Measurements from ENCODE around the gene ZIC2. TPM values are rescaled to one million over a fixed set of nuclear protein-coding genes. Genes with fewer than 3 reads are reported as not detected.

Gene ZIC2
- total RNA-seq, 1 donor from 2014 or later = not detected

GRCh38 chr13:99958406-99959126 lies 23.0 kb upstream of the ZIC2 start:
- intact Hi-C loops (cut with micrococcal nuclease) = no loop called here
- no peak for DNase-seq
- no peak for ATAC-seq

DNA sequence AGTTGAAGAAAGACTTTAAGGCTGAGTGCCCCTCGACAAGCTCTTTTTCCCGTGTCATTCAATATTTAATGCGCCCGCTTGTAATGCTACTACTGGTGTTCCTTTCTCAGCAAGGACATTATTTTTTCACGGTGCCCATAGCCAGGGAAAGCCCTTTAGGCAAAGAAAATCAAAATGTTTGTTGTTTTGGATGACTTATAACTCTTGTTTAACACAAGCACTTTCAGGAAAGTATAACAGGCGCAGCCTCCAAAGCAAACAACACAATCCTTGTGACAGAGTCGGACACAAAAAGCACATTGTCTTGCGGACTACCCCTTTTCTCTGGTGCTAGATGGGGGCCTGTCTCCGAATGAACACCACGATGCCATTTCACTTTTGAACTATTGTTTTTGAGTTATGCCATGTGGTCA lies 22.5 kb upstream of the ZIC2 start:
- no peak for DNase-seq
- intact Hi-C loops (cut with micrococcal nuclease) = no loop called here
- no peak for ATAC-seq

DNA sequence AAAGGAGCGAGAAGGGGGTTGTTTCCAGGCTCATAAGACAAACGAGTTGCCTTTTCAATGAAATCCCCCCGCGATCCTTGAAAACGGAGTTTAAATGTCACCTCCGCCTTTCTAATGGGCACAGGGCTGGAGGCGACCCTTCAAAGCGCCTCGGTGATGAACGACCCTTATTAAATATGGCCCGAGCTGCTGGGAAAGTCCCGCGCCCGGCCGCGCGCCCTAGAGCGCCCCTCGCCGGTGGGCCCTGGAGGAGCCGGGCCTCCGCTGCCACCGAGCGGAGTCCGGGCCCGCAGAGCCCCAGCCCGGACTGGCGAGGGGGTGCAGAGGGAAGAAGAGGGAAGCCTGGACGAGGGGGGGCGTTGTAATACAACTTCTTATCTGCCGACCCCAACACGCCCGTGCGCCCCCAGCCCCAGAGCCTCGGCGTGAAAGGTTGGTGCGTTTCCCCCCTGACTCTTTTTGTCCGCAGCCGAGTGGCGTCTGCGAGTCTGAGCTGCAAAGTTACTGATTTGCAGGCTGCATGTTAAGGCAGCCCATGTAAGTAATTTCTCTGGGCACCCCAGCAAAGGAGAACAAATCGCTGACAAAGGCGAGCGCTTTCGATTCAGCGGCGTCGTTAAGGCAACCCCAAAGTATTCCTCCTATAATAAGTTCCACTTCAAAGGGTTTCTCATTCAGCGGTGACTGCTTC lies 21.9 kb upstream of the ZIC2 start:
- intact Hi-C loops (cut with micrococcal nuclease) = no loop called here
- DNase-seq (no peak), ATAC-seq (no peak)

DNA sequence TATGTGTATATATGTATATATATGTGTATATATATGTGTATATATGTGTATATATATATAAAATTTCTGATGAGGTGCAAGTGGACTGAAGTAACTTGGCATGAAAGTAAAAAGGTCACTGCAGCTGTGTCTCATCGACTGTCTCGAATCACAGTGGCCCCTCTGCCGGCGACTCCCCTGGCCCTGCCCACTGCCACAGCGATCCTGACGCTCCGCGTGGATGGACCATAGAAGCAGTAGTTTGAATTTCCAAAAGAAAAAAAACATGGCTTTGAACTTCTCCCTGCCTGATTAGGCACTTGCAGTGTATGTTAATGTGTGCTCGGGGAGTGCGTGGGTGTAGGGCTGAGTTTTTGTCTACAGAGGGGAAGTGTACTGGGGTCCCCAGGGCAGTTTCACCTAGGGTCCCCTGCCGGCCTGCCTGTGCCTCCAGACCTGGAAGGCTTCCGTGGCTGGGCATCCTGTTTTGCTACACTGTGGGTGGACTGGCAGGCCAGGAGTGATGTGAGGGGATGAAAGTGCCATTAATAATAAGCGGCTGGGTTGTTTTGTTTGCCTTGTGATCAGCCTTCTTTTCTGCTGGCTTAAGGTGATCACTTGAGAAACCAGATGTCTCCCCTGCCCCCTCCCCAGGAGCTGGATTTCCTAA lies 20.8 kb upstream of the ZIC2 start:
- DNase-seq = no peak
- intact Hi-C loops (cut with micrococcal nuclease) = no loop called here
- no peak for ATAC-seq

GRCh38 chr13:99961636-99962035 lies 19.9 kb upstream of the ZIC2 start:
- DNase-seq = no peak
- no peak for ATAC-seq
- intact Hi-C loops (cut with micrococcal nuclease) = no loop called here

DNA sequence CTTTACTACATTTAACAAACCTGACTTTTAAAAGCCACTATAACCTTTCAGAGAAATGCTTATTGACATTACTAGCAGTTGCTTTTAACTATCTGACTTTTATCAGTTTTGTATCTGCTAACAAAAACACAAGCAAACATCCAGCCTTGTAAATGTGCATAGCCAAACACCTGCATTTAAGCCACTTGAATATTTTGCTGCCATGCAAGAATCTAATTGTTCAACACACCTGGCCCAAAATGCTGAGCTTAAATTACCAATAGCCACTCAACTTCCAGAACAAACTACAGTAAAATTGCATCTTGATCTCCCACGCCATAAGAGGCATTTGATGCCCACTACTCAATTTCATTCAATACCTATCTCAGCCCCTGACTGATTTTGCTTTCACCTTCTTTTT lies 19.3 kb upstream of the ZIC2 start:
- ATAC-seq (no peak), DNase-seq (no peak)
- intact Hi-C loops (cut with micrococcal nuclease) = no loop called here

- intact Hi-C loops (cut with micrococcal nuclease) = no loop called here
- ATAC-seq (no peak), DNase-seq (no peak)
These were observed 17.7 kb upstream of the ZIC2 start for GRCh38 chr13:99963816-99964339.

DNA sequence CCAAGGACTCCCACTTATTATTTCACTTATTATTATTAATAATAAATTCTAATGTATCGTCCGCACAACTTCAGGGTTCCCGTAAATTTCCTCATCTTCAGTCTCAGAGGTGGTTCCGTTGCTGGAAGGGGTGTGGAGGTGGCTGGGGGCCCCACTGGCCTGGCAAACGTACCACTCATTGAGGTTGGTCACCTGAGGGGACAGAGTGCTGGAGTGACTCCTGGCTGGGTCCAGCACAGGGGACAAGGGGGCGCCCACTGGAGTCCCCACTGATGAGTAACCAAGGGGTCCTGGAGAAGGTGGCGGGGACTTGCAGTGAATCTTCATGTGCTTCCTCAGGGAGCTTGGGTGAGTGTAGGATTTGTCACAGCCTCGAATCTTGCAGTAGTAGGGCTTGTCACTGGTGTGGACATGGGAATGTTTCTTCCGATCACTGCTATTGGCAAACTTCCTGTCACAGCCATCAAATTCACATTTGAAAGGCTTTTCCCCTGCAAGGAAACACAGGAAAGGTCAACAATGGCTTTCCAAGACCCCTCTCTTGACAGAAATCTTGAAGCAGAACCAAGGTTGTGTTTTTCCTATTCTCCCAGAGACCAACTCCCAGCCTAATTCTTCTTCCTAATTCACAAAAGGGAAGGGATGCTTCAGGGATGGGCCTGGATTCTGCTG lies 16.1 kb upstream of the ZIC2 start:
- intact Hi-C loops (cut with micrococcal nuclease) = no loop called here
- DNase-seq (no peak), ATAC-seq (no peak)

DNA sequence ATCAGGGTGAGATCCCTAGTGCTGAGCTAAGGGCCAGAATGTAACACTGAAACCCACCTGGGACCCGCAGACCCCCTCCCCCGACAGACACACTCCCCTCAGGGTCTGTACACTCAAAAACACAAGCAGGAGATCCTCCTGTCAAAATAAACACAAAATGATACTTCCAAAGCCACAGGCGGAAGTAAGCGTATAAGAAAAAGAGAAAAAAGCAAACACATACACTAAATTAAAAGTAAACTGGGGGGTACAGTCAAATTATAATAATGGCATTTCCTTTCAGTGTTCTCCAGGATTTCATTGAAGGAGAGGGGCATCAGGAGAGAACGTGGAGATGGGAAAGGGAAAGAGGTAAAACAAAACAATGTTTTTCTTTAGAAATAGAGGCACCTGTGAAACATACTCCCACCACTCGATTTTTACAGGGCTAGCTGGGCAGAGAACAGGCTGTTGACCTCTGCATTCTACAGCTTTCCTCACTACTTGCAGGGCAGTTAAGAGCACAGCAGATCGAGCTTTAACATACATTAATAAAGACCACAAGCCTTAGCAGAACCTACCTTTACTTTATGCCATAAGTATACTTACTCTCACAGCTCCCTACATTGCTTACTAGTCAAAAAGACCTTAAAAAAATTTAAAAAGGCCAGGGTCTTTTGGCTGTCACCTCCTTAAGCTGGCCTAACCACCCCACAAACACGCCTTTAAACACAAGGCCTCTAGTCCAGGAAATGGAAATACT lies 15.3 kb upstream of the ZIC2 start:
- DNase-seq = no peak
- intact Hi-C loops (cut with micrococcal nuclease) = no loop called here
- no peak for ATAC-seq

DNA sequence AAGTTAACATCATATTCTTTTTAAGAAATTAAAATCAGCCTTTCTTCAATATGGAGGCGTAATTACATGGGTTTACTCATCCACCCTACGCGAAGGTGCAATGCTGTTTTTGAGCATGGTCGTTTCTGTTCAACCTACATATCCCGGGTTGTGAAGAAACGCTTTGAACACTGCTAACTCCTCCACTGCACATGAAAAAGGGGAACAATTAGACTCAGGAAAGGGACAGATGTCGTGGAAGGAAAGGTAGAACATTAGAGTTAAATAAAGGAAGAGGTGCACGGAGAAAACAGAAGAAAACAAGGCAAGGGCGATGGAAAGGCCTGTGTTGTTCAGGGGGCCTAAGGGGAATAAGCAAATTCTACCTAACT lies 14.1 kb upstream of the ZIC2 start:
- DNase-seq (no peak), ATAC-seq (no peak)
- intact Hi-C loops (cut with micrococcal nuclease) = no loop called here

- intact Hi-C loops (cut with micrococcal nuclease) = no loop called here
- DNase-seq = no peak
- ATAC-seq = no peak
These were observed 13.6 kb upstream of the ZIC2 start for GRCh38 chr13:99967869-99968520.

DNA sequence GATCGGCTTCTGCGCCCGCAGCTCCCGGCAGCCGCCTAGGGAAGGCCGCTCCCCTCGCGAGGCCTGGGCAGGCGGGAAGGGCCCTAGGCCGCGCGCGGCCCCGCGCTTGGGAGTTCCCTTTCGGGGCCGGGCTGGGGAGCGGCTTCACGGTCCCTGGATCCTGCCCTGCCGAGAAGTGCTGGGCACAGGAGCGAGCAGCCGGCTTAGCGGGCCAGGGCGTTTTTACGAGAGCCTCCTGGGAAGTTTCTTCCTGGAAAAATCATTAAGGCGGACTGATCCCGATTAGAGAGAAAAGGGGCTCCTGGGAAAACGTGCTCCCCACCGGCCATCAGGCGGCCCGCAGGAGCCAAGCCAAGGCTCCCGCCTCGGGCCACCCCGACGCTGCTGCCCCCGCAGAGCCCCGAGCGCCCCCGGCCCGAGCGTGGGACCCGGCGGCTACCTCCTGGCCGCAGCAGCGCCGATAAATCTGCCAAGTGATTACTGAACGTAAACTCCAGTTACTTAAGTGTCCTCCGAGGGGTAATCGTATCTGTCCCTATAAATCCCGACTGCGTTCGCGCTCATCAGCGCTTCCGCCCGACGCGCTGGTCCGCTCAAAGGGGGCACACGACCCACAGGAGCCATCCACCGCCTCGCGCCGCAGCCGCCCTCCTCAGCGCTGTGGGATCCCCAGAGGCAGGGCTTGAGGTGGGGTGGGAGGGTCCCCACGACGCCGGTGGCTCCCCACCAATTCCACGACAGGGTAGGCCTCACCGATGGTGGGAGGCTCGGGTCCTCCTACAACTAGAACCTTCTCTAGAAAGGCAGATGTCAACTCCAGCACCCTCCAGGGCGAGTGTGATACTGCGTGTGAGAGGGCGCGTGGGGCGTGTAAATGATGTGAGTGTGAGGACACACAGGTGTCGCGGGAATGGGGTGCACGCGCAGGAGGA lies 12.8 kb upstream of the ZIC2 start:
- DNase-seq (no peak), ATAC-seq (peak; percentile 52)
- intact Hi-C loops (cut with micrococcal nuclease) = no loop called here

DNA sequence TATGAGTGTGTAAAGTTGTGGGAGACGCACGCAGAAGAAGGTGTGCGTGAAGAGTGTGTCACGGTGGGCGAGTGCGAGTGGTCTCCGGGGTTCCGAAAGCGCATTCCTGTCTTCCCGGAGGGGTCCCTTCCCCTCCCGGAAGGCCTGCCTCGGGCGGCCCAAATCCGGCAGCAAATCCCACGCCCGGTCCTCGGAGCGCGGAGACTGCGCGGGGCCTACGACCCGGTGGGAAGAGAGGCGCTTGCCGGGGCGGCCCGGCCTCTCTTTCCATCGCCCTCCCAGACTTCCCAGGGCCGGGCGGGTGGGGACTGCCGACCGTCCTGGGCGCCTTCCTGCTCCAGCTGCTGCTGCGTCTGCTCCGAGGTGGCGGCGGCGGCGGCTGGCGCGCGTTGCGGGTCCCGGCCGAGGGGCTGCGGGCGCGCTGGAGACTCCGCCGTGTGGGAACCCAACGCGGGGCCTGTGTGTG lies 12.1 kb upstream of the ZIC2 start:
- no peak for DNase-seq
- intact Hi-C loops (cut with micrococcal nuclease) = no loop called here
- no peak for ATAC-seq

- intact Hi-C loops (cut with micrococcal nuclease) = no loop called here
- ATAC-seq = no peak
- DNase-seq = no peak
These were observed 11.5 kb upstream of the ZIC2 start for GRCh38 chr13:99969919-99970650.

- ATAC-seq (no peak), DNase-seq (no peak)
- intact Hi-C loops (cut with micrococcal nuclease) = no loop called here
These were observed 10.7 kb upstream of the ZIC2 start for GRCh38 chr13:99970651-99971575.

Data from left ventricle myocardium superior (tissue), 1 donor.